IMR-90 (cell line): ENCODE measurements around the gene AMDHD2. TPM values are rescaled to one million over a fixed set of nuclear protein-coding genes. Genes with fewer than 3 reads are reported as not detected.

Source experiments
- ATAC-seq: fragments of 200-7000 bp; cut with Tn5 transposase; 2 replicates; pipeline ENCODE4 v1.9.1; 2020; ENCODE audit warnings: low read depth, mild to moderate bottlenecking, moderate library complexity
- BruUV-seq: library from RNA; stranded (reverse); fragments of 400-500 nt; replicated peaks from 2 replicates; lab custom pipeline; 2021; lab: Mats Ljungman, UMichigan
- CTCF ChIA-PET: fragments of 300-600 bp; formaldehyde crosslinking; extraction: SDS; loops from one replicate; lab custom pipeline; 2021; ENCODE audit warnings: antibody characterized with exemption; lab: Yijun Ruan, JAX
- POLR2A ChIA-PET: fragments of 300-600 bp; sonication (Branson Sonifier 250); formaldehyde crosslinking; loops from one replicate; lab custom pipeline; 2022; ENCODE audit warnings: antibody characterized with exemption; ENCODE audit not compliant: unreplicated experiment; lab: Charles Lee
- DNase-seq: peaks from one replicate; pipeline ENCODE4 v3.0.0; 2013
- H2AFZ ChIP-seq: replicated peaks from 2 replicates; pipeline ENCODE3; 2013; ENCODE audit warnings: low read length, mild to moderate bottlenecking; ENCODE audit not compliant: poor library complexity
- H2AK5ac ChIP-seq: 2 replicates; pipeline ENCODE4 v1.6.1; 2013; ENCODE audit warnings: low read depth, low read length, inconsistent platforms
- H2AK9ac ChIP-seq: replicated peaks from 2 replicates; pipeline ENCODE3; 2013; ENCODE audit warnings: mild to moderate bottlenecking, low read depth, low read length, moderate library complexity; ENCODE audit not compliant: poor library complexity
- H2BK120ac ChIP-seq: 2 replicates; pipeline ENCODE4 v1.6.1; 2013; ENCODE audit warnings: low read depth, low read length, inconsistent platforms
- H2BK15ac ChIP-seq: 3 replicates; pipeline ENCODE4 v1.6.1; 2013; ENCODE audit warnings: low read depth, low read length, inconsistent platforms
- H2BK20ac ChIP-seq: 2 replicates; pipeline ENCODE4 v1.6.1; 2013; ENCODE audit warnings: low read depth, mild to moderate bottlenecking, inconsistent platforms, low read length, moderate library complexity
- H2BK5ac ChIP-seq: 2 replicates; pipeline ENCODE4 v1.6.1; 2013; ENCODE audit warnings: mild to moderate bottlenecking, low read depth, low read length, inconsistent platforms; ENCODE audit not compliant: poor library complexity, severe bottlenecking
- H3K14ac ChIP-seq: replicated peaks from 2 replicates; pipeline ENCODE4 v1.6.1; 2013; ENCODE audit warnings: low read depth, low read length, inconsistent platforms
- H3K18ac ChIP-seq: 2 replicates; pipeline ENCODE4 v1.6.1; 2013; ENCODE audit warnings: low read depth, low read length, control low read depth
- H3K23ac ChIP-seq: 2 replicates; pipeline ENCODE4 v1.6.1; 2013; ENCODE audit warnings: low read depth, low read length, inconsistent platforms
- H3K27ac ChIP-seq: 2 replicates; pipeline ENCODE4 v1.5.1; 2013; ENCODE audit warnings: mild to moderate bottlenecking, control low read depth, low read length; ENCODE audit not compliant: insufficient read depth
- H3K27me3 ChIP-seq: 2 replicates; pipeline ENCODE4 v1.6.1; 2013; ENCODE audit warnings: low read length; ENCODE audit not compliant: control insufficient read depth, insufficient read depth
- H3K36me3 ChIP-seq: 2 replicates; pipeline ENCODE4 v1.6.1; 2013; ENCODE audit warnings: low read length, mixed read lengths; ENCODE audit not compliant: control insufficient read depth, insufficient read depth
- H3K4ac ChIP-seq: 2 replicates; pipeline ENCODE4 v1.6.1; 2013; ENCODE audit warnings: low read depth, low read length, inconsistent platforms
- H3K4me1 ChIP-seq: 2 replicates; pipeline ENCODE4 v1.6.1; 2013; ENCODE audit warnings: low read length, mixed read lengths; ENCODE audit not compliant: control insufficient read depth, insufficient read depth
- H3K4me2 ChIP-seq: 2 replicates; pipeline ENCODE4 v1.6.1; 2013; ENCODE audit warnings: low read depth, mild to moderate bottlenecking, control low read depth, low read length, moderate library complexity
- H3K4me3 ChIP-seq: 2 replicates; pipeline ENCODE4 v1.5.1; 2013; ENCODE audit warnings: low read depth, mild to moderate bottlenecking, control low read depth, low read length, moderate library complexity; ENCODE audit not compliant: insufficient read depth
- H3K56ac ChIP-seq: 2 replicates; pipeline ENCODE4 v1.6.1; 2013; ENCODE audit warnings: low read length, inconsistent platforms; ENCODE audit not compliant: insufficient read depth; ENCODE audit errors: extremely low read depth
- H3K79me1 ChIP-seq, 2 experiments: 2 replicates each; pipeline ENCODE4 v1.6.1; 2013; ENCODE audit warnings: low read length in 2 of 2, inconsistent platforms in 1 of 2, low read depth in 1 of 2
- H3K9ac ChIP-seq: 2 replicates; pipeline ENCODE4 v1.6.1; 2013; ENCODE audit warnings: low read depth, low read length, control low read depth
- H3K9me1 ChIP-seq: 2 replicates; pipeline ENCODE4 v1.6.1; 2013; ENCODE audit warnings: low read length, inconsistent platforms; ENCODE audit not compliant: insufficient read depth
- H3K9me3 ChIP-seq: 2 replicates; pipeline ENCODE4 v1.6.1; 2013; ENCODE audit warnings: low read length; ENCODE audit not compliant: control insufficient read depth, insufficient read depth
- H4K20me1 ChIP-seq: 2 replicates; pipeline ENCODE4 v1.6.1; 2013; ENCODE audit warnings: low read length, inconsistent platforms; ENCODE audit not compliant: insufficient read depth
- H4K5ac ChIP-seq: 2 replicates; pipeline ENCODE4 v1.6.1; 2013; ENCODE audit warnings: mild to moderate bottlenecking, low read depth, low read length, control low read depth
- H4K8ac ChIP-seq, 2 experiments: 2 replicates each; pipeline ENCODE4 v1.6.1; 2013; ENCODE audit warnings: low read depth in 2 of 2, low read length in 2 of 2, control low read depth in 1 of 2, inconsistent platforms in 1 of 2
- H4K91ac ChIP-seq: 2 replicates; pipeline ENCODE4 v1.6.1; 2013; ENCODE audit warnings: low read depth, low read length, inconsistent platforms; ENCODE audit not compliant: insufficient read depth
- CEBPB ChIP-seq: IDR thresholded peaks from 2 replicates; pipeline ENCODE4 v1.6.1; 2012; ENCODE audit warnings: low read depth, low read length, improper control_type of control experiment
- ELK1 ChIP-seq: fragments of 150-350 bp; IDR thresholded peaks from 2 replicates; pipeline ENCODE4 v1.6.1; 2016; ENCODE audit warnings: low read depth, mild to moderate bottlenecking, low read length, moderate library complexity, borderline replicate concordance
- POLR2A ChIP-seq: IDR thresholded peaks from 2 replicates; pipeline ENCODE4 v1.6.1; 2012; ENCODE audit warnings: mild to moderate bottlenecking, low read depth, low read length
- RAD21 ChIP-seq: IDR thresholded peaks from 2 replicates; pipeline ENCODE4 v1.6.1; 2012; ENCODE audit warnings: low read length, improper control_type of control experiment
- USF2 ChIP-seq: fragments of 150-350 bp; IDR thresholded peaks from 2 replicates; pipeline ENCODE4 v1.6.1; 2017; ENCODE audit warnings: mild to moderate bottlenecking, antibody characterized with exemption, low read length, low read depth
- WGBS, 2 experiments: methylation state at CpG; one replicate each; pipeline versions ENCODE4 v1.1.5 to v1.1.7; 2013; ENCODE audit warnings: missing lambda C conversion rate in 2 of 2; ENCODE audit not compliant: insufficient read length in 1 of 2; ENCODE audit errors: extremely low coverage in 2 of 2; 5-methylcytosine and 5-hydroxymethylcytosine counted together
- dilution Hi-C: fragments of 300-500 bp; cut with HindIII; formaldehyde crosslinking; loops from one replicate; pipeline ENCODE4 v1.14.3; 2018; ENCODE audit warnings: low sequenced_read_pairs; ENCODE audit not compliant: unreplicated experiment
- in situ Hi-C: fragments of 300-500 bp; cut with MboI; formaldehyde crosslinking; loops from 3 replicates; pipeline ENCODE4 v1.14.3; 2019; ENCODE audit warnings: low sequenced_read_pairs, inconsistent platforms, mixed read lengths
- intact Hi-C: fragments of 100-400 bp; cut with micrococcal nuclease; formaldehyde crosslinking; loops from 2 replicates; pipeline ENCODE4 v1.10.0; 2022
- polyA plus RNA-seq, 3 experiments: library from polyadenylated mRNA; depleted of rRNA; stranded (reverse); fragments of >200 nt; gene quantifications; 2 replicates each; pipeline ENCODE4 v1.2.3, GENCODE V29; 2012; ENCODE audit warnings: low replicate concordance in 1 of 3
- total RNA-seq: library from RNA; depleted of rRNA; stranded (reverse); fragments of >200 nt; gene quantifications from 2 replicates; pipeline ENCODE4 v1.2.3, GENCODE V29; 2012

The AMDHD2 gene
- total and polyA plus RNA-seq, 2 of the 4 experiments (the other 2 are of a cell fraction): 10.6 to 30.3 TPM

DNA sequence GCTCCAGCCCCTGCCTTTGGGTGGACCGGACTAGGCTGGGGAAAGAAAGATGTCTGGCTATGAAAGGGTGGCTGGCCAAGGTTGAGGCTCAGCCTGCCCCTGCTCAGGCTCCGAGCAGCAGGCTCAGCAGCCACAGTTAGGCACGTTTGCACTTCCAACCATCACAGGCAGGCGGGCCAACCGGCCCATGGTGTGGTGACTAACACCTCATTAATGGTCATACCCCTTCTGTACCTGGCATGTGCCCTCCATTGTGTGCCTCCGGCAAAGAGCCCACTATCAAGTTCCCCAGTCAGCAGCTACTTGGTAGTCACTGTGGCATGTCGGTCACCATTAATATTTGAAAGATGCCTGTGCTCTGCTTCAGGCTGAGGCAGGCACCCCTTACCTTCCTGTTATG lies 38.5 kb upstream of the AMDHD2 start:
- H2AFZ ChIP-seq: no peak overlapping the region
- H3K18ac ChIP-seq: no peak overlapping the region
- H2BK5ac ChIP-seq: no peak overlapping the region
- H4K8ac ChIP-seq: no peak overlapping the region
- no peak overlapping the region for H3K9ac ChIP-seq
- no peaks in the 10 kb centered on the region for H3K36me3 ChIP-seq
- H2AK9ac ChIP-seq: peak overlapping the region; percentile 33
- WGBS, 2 experiments: 57% methylated on average over 2 of the region's 7 CpGs; no CpG with 5 or more reads in 1 of the 2 experiments
- H3K4me2 ChIP-seq: no peak overlapping the region
- DNase-seq: no peak
- no peak for ATAC-seq
- no peak overlapping the region for H4K5ac ChIP-seq
- H3K9me3 ChIP-seq: no peaks in the 10 kb centered on the region
- H2AK5ac ChIP-seq: no peak overlapping the region
- no peak overlapping the region for H3K27ac ChIP-seq
- H3K9me1 ChIP-seq: 0 out of 2 replicates have a peak, but pooled peaks cover 6% of the 10 kb centered on the region
- H4K91ac ChIP-seq: no peak overlapping the region
- H3K79me1 ChIP-seq: peaks cover 29 to 72% of the 10 kb centered on the region in 2 experiments
- no peak overlapping the region for H2BK120ac ChIP-seq
- H3K27me3 ChIP-seq: no peaks in the 10 kb centered on the region
- intact Hi-C loops: no loop called here
- in situ Hi-C loops: no loop called here
- no peak for TF ChIP-seq POLR2A
- TF ChIP-seq USF2: no peak
- TF ChIP-seq CEBPB: no peak
- TF ChIP-seq ELK1: no peak
- no peak for TF ChIP-seq RAD21
- H3K56ac ChIP-seq: no peak overlapping the region
- dilution Hi-C loops: no loop called here
- ChIA-PET POLR2A (no interaction called here), CTCF (no interaction called here)
- H3K4ac ChIP-seq: no peak overlapping the region
- H3K14ac ChIP-seq: no peak overlapping the region
- H3K4me1 ChIP-seq: peaks cover 16% of the 10 kb centered on the region
- peaks cover 16% of the 10 kb centered on the region for H4K20me1 ChIP-seq
- no peak overlapping the region for H2BK20ac ChIP-seq
- no TSS peak for BruUV-seq
- no peak overlapping the region for H3K23ac ChIP-seq
- H2BK15ac ChIP-seq: no peak overlapping the region
- H3K4me3 ChIP-seq: no peak overlapping the region
